NCI-H128 (cell line): ENCODE results near the gene ETV6.
"Not testable (repeated sequence)": the region's sequence is repeated elsewhere in the genome, so short reads cannot be mapped to it uniquely, and the experiment has no call there.

Source experiments
- DNase-seq: peaks from one replicate; lab custom pipeline; 2025; ENCODE audit not compliant: unreplicated experiment; lab: John Stamatoyannopoulos, UW

The ETV6 gene

GRCh38 chr12:11905534-11905933, 256.1 kb downstream of the ETV6 start:
- no peak for DNase-seq

DNA sequence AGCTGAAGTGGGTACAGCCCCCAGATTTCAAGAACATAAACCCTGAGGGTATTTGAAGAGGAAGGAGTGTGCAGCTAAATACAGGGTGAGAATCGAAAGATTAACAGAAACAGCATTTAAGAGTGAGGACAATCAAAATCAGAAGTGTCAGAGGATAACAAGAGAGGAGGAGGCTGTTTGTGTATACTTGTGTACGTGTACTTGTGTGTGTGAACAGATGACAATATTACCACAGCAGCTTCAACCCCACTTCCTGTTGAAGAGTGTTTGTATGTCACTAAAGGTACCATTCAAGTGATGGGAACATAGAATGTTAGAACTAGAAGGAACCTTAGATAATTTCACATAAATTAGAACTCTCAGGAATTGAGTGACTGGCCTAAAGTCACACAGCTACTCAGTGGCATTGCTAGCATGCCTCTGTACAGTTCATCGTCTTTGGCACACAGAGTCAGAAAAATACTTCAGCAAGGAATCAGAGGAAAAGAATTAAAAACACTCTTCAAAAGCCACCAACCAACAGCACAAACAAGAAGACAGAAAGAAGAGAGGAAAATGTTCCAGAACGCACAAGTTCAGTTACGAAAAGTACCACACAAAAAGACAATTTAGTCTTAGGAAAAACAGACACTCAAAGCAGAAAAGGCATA, 256.9 kb downstream of the ETV6 start:
- no peak for DNase-seq

- no peak for DNase-seq
These were observed 258.2 kb downstream of the ETV6 start for GRCh38 chr12:11907625-11908024.

DNA sequence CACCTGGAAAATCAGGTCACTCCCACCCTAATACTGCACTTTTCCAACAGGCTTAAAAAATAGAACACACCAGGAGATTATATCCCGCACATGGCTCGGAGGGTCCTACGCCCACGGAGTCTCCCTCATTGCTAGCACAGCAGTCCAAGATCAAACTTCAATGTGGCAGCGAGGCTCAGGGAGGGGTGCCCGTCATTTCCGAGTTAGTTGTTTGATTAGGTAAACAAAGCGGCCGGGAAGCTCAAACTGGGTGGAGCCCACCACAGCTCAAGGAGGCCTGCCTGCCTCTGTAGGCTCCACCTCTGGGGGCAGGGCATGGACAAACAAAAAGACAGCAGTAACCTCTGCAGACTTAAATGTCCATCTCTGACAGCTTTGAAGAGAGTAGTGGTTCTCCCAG, 259.9 kb downstream of the ETV6 start:
- DNase-seq: not testable (repeated sequence)

DNA sequence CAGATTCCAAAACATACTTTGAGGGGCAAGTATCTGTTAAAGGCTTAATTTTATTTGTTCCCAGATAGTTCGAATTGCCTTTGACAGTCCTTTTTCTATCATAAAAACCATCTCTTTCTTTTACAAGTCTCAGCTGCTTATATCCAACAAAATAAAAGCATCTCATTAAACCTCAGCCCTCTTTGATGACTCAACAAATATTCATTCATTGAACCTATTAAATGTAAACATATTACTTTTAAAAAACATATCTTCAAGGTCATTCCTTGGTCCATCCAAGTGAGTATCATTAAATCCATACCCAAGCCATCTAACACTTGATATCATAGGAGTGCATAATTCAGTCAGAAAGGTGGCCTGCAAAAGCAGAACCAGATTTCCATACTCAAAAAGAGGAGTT, 266.6 kb downstream of the ETV6 start:
- no peak for DNase-seq

DNA sequence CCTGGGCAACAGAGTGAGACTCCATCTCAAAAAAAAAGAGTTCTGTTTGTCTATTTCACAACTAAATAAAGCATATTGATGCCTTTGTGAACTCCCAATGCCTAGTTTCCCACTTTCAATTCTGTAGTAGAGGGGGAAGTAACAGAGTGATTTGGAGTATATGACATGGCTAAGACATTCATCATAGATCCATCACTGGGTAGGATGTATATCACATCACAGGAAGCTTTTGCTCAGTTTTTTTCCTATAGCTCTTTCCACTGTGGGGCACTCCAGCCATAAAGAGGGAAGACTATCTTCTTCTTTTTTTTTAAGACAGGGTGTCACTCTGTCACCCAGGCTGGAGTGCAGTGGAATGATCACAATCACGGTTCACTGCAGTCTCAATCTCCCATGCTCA, 267.3 kb downstream of the ETV6 start:
- no peak for DNase-seq

- no peak for DNase-seq
These were observed 268.0 kb downstream of the ETV6 start for GRCh38 chr12:11917501-11917900.

DNA sequence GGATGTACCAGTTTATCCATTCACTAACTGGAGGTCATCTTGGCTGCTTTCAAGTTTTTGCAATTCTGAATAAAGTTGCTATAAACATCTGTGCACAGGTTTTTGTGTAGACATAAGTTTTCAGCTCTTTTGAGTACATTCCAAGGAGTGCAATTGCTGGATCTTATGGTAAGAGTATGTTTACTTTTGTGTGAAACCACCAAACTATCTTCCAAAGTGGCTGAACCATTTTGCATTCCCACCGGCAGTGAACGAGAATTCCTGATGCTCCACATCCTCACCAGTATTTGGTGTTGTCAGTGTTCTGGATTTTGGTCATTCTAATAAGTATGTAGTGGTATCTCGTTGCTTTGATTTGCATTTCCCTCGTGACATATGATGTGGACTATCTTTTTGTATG, 270.8 kb downstream of the ETV6 start:
- DNase-seq: no peak

DNA sequence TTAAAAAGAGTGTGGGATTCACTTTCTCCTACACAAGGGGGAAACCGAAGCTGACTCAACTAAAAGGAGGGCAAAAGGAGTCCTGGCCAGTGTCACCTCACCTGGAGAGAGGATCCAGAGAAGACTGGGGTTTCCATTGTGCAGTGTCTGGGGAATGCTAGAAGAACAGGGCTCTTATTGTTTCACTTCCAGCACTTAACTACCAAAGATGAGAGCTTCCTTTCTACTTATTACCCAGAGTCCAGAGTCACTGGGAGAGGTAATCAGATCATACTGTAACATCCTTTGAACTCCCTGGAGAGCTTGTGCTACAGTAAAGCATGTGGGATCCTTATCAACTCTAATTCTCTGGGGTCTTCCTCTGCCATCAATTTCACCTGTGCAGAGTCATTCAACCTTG, 272.9 kb downstream of the ETV6 start:
- DNase-seq: no peak

DNA sequence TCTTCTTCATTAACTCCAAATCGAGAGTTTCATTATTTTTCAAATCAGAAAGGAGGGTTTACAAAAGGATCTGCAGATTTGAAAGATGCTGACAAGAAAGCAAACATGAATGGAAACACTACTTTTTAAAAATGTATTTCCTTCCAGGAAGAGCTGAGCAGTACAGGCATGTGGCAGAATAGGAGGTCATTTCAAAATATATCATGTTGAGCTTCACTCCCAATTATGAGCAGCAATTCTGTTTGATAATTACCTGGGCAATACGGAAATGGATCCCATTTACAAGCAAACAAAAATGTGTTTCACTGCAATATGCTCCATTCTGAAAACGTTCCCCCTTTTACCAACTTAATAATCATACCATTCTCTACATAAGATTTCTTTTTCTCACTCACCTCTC, 273.6 kb downstream of the ETV6 start:
- DNase-seq: no peak

DNA sequence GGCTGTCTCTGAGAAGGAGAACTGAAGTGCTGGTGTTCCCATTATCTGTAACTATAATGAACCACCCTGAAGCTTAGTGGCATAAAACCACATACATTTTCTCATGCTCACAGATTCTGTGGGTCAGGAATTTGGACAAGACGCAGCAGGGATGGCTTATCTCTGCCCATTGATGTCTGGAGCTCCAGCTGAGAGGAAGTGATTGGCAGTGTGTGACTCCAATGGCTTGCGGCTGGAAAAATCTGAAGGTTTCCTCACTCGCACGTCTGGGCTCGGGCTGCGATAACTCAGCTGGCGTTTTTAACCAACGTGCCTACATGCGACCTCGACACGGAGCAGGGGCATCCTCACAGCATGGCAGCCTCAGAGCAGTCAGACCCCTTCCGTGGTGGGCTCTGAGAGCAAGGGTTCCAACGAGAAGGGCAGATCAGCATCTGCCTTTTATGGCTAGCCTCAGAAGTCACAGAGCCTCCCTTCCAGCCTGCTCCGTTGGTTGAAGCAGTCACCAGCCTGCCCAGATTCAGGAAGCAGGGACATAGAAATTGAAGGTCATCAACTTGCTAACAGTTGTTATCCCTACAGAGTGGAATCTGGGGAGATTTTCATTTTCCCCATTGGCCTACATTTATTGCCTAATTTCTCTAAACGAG, 277.9 kb downstream of the ETV6 start:
- no peak for DNase-seq

DNA sequence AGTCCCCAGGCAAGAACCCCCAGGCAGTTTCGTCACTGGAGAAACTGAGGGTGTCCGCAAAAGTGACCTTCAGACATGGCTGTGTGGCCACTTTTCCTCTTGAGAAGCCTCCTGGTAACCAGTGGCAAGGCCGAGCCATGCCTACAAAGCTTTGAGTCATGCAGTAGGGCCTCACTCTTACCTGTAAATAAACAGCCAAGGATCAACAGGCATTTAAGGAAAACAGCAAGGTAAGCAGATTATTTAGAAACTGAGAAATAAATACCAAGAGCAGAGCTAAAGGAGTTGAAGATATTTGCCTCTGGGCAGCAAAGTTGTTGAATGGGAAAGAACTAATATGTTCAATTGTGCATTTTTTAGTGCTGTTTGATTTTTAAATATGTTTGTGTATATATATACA, 280.2 kb downstream of the ETV6 start:
- no peak for DNase-seq

- DNase-seq: no peak
These were observed 289.7 kb downstream of the ETV6 start for GRCh38 chr12:11939223-11939622.

DNA sequence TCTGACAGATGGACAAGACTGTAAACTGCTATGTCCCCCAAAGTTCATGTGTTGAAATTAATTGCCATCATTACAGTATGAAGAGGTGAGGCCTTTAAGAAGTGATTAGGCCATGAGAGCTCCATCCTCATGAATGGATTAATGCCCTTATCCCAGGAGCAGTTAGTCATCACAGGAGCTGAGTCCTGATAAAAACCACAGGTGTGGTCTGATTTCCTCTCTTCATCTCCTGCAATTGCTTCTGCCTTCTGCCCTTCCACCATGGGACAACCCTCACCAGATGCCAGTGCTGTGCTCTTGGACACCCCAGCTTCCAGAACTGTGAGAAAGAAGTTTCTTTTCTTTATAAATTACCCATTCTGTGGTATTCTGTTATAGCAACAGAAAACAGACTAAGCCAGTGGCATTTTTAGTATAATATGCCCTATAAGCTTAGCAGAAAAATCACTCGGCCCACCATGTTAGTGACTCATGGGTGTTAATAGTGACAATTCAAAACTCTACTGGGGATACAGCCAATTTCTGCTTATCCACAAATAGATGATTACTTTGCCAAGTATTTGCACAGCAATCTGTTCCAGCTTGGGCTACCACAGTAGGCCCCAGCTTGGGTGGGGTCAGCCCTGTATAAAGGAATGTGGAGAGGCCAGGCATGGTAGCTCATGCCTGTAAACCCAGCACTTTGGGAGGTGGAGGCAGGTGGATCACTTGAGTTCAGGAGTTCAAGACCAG, 292.3 kb downstream of the ETV6 start:
- no peak for DNase-seq

DNA sequence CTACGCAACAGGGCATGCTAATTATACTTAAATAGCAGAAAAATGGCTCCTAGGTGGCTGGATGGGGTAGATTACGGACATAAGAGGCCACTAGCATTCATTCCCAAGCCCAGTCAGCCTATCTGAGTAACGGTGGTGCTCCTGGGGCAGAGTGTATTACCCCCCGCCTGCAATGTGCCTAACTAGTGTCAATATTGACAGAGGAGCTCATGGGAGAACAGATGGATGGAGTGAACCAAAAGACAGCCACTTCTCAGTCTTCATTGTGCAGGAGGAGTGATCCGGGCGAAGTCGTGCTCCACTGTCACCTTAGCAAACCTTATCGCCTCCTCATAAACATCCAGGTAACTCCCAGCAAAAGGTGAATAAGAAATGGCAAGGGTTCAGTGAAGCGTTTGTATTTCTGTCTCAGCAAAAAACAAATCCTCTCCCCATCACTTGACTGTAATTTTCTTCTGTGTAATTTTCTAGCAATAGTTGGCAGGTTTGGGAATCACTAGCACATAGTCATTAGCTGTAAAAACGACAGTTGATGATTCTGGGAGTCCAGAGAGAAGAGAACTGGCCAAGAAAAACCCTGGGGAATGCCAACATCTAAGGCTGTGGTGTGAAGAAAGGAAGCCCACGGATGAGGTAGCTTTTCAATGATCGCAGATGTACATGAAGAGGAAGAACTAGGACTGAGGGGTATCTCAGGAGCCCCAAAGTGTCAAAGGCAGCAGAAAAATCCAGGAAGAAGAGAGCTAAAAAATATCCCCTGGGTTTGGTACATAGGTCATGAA, 294.6 kb downstream of the ETV6 start:
- DNase-seq: no peak
